ENCODE data around the gene MRE11. TPM values are rescaled to one million over a fixed set of nuclear protein-coding genes. Genes with fewer than 3 reads are reported as not detected.

MRE11 gene
- 13.7 and 19.4 TPM in 2 replicates for total RNA-seq (2014; rRNA removed; shearing (Covaris generic))
- 21.8 and 31.2 TPM in 2 replicates for polyA plus RNA-seq (2014; cell fraction: nucleus; rRNA removed)

- DNase-seq (ENCODE audit: extremely low read depth, low read depth) = peak; percentile 93
These were observed at the start of gene MRE11, which contains the start of gene ANKRD49 for GRCh38 chr11:94493281-94494125. Gene MRE11 (minus strand): TSS chr11:94493844. CDS start chr11:94492801, 1,043 bp downstream. Gene ANKRD49 (plus strand): TSS chr11:94493984. CDS start chr11:94496694, 2,710 bp downstream.

- DNase-seq (ENCODE audit: extremely low read depth, low read depth) = no peak
These were observed 45.8 kb upstream of the MRE11 start for GRCh38 chr11:94539420-94539819.

DNA sequence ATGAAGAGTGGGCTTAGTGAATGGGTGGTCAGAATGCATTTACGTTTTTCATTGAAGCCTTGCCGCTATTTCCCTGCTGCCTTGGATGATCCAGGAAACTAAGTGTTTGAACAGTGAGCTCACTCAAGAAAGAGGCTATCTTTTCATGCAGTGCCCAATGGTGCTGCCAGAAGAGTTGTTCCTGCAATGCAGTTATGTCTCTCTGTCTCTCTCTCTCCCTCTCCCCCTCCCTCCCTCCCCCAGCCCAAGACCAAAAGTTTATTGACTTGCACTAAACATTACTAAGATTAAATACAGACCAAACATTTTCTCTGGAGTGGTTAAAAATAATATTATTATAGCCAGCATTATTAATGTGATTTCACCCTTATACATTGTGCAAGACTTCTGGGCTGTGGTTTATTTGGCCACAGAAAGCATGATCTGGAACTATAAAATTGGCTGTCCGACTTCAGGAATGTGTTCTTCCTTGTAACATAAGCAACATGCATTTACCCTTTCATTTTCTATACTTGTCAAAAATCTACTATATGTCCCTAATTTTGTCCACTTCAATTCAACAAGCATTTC, 43.5 kb upstream of the MRE11 start:
- DNase-seq (ENCODE audit: extremely low read depth, low read depth) = no peak

- DNase-seq (ENCODE audit: extremely low read depth, low read depth) = no peak
These were observed 42.7 kb upstream of the MRE11 start for GRCh38 chr11:94536386-94536785.

- no peak for DNase-seq (ENCODE audit: extremely low read depth, low read depth)
These were observed 40.3 kb upstream of the MRE11 start for GRCh38 chr11:94533696-94534630.

DNA sequence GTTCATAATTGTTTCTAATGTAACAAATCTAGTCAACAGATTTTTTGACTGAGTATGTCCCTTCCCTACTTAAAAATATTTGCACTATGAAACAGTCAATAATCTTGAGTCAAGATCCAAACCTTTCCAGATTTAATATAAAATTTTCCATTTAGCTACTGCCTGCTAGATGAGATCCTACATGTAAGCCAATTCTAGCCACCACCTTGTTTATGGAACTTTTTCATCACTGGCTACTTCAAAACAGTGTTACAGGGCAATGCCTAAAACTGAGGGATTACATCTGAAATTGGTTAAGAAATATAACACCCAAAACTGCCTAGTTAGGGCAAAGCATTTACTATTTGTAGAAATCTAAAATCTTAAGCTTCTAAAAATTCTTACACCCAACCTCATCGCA, 39.6 kb upstream of the MRE11 start:
- DNase-seq (ENCODE audit: extremely low read depth, low read depth) = no peak

DNA sequence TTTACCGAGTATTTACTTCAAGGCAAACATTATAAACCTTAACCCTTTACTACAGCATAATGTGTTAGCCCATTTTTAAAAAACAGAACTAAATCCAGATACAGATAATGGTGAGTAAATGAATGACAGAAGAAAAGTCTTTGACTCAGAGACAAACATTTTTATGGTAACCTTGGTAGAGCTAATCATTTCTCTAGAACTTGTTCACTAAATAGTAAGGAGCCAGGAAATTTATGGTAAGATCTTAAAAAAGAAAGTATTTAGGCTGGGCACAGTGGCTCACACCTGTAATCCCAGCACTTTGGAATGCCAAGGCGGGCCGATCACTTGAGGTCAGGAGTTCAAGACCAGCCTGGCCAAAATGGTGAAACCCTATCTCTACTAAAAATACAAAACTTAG, 38.6 kb upstream of the MRE11 start:
- no peak for DNase-seq (ENCODE audit: extremely low read depth, low read depth)

- no peak for DNase-seq (ENCODE audit: extremely low read depth, low read depth)
These were observed 34.9 kb upstream of the MRE11 start for GRCh38 chr11:94528551-94528950.

DNA sequence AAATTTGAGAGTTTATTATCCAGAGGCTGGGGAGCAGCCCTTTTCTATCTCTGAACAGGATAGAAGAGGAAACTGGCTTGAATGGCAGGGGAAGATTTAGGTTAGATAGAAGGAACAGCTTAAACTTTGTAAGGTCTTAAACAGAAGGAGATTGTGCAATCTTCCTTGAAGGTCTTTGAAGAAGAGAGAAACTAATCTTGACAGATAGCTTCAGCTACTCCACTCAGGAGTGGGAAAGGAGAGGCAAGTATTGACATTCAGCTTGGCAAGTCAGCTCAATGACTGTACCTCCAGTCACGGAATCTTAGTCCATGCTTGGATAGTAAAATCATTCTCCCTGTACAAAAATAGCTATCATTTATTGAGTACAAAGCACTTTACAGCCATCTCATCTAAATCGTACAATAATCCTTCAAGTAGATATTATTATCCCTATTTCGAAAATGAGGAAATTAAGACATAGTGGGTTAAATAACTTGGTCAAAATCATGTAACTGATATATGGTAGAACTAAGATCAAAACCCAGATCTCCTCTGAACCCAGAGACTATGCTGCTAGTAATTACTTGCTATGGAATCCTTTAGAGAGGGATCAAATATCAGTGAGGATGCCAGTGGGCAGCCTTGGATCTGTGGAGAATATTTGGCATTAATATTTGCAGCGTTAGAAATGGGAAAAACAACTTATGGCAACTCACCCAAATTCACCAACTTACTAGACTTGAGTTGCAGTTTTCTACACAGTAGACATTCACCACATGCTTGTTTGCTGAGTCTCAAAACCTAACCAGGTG, 33.2 kb upstream of the MRE11 start:
- no peak for DNase-seq (ENCODE audit: extremely low read depth, low read depth)

DNA sequence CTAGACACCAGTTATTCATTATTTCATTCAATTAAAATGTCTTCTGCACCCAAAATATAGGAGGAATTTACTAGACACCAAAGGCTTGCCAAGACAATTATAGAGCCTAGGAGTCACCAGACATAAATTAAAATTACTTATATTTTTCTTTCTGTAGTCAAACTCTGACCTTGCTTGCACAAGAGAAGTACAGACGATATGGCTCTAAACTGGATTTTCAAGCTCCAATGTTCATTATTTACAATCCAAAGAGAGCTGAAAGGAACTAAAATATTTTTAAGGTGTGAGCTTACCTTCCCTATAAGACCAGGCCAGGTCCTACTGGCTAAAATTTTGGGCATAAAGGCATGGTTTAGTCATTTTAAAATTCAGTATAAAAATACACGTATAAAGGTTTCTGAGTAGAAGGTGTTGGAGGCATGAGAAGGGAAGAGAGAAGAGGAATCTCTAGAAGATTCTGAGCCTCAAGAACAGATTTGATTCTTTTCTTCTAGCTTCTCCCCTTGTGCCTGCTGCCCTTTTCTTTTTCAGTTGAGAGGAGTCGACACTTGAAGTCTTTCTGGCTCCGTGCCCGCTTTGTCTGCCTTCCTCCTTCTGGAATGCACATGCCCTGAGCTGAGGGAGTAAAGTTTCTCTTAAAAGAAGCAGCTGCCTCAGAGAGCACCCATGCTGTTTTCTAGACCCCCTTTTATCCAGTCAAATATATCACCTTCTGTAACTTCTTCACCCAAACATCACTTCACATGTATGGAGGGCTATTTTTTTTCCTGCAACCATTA, 32.1 kb upstream of the MRE11 start:
- no peak for DNase-seq (ENCODE audit: extremely low read depth, low read depth)

DNA sequence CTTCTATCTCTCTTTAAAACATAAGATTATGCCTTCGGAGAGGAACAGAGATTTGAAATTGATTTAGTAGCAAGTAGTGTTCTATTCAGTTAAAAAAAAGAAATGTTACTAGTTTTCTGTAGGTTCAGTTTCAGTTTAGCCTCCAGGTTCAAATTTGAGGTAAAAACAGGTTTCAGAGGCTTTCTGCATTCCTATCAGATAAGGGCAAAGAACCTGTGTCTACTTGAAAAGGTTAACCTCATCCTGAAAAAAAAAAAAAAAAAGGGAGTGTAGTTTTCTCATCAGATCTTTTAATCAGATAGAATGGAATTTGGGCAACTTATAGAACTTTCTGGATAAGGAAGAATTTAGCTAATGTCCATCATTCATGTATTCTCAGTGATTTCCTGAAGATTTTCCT, 30.7 kb upstream of the MRE11 start:
- no peak for DNase-seq (ENCODE audit: extremely low read depth, low read depth)

DNA sequence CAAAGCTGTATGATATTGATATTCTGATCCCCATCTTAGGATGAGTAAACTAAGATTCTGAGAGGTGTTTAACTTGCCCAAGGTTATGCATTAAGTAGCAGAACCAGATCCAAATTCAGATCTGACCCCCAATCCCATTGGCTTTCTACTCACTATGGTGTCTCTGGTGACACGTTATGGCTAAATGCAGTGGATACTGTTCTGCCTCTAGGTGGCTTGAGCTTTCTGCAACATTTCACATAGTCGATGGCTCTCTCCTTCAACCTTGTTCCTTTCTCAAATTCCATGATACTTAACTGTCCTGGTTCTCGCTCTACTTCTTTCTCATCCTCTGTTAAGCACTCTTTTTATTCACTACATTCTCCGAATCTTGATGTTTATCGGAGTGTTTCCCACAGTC, 28.0 kb upstream of the MRE11 start:
- DNase-seq (ENCODE audit: extremely low read depth, low read depth) = no peak

- DNase-seq (ENCODE audit: extremely low read depth, low read depth) = peak; percentile 17
These were observed 25.9 kb upstream of the MRE11 start for GRCh38 chr11:94519478-94520084.

DNA sequence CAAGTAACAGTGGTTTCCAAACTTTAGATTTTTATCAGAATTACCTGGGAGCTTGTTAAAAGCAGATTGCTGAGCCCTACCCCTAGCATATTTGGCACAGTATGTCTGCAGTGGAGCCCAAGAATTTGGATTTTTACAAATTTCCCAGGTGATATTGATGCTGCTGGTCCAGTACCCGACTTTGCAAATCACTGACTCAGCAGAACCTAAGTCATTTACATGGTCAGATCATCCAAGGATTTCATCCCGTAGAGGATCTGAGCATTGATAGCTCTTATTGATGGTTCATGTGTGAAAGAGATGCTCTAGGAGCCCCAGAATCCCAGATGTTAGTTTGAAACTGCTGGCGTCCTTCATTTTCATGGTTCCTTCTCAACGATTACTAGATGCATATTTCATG, 24.7 kb upstream of the MRE11 start:
- DNase-seq (ENCODE audit: extremely low read depth, low read depth) = no peak

GRCh38 chr11:94516725-94517124, 23.1 kb upstream of the MRE11 start:
- DNase-seq (ENCODE audit: extremely low read depth, low read depth) = no peak

DNA sequence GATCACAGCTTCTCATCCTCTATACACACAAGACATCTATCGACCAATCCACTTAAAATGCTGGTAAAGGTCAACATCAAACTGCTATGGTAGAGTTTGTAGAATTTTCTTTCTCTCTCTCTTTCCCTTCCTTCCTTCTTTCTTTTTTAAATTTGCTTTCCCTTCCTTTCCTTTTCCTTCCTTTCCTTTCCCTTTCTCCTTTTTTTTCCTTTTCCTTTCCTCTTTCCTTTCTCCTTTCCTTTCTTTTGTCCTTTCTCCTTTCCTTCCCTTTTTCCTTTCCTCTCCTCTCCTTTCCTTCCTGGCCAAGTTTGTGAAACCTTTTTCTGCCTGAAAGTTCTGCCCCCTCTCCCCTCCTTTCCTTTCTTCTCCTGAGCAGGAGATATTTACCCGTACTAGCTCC, 21.8 kb upstream of the MRE11 start:
- DNase-seq (ENCODE audit: extremely low read depth, low read depth) = no peak

- no peak for DNase-seq (ENCODE audit: extremely low read depth, low read depth)
These were observed 19.4 kb upstream of the MRE11 start for GRCh38 chr11:94513091-94513490.

DNA sequence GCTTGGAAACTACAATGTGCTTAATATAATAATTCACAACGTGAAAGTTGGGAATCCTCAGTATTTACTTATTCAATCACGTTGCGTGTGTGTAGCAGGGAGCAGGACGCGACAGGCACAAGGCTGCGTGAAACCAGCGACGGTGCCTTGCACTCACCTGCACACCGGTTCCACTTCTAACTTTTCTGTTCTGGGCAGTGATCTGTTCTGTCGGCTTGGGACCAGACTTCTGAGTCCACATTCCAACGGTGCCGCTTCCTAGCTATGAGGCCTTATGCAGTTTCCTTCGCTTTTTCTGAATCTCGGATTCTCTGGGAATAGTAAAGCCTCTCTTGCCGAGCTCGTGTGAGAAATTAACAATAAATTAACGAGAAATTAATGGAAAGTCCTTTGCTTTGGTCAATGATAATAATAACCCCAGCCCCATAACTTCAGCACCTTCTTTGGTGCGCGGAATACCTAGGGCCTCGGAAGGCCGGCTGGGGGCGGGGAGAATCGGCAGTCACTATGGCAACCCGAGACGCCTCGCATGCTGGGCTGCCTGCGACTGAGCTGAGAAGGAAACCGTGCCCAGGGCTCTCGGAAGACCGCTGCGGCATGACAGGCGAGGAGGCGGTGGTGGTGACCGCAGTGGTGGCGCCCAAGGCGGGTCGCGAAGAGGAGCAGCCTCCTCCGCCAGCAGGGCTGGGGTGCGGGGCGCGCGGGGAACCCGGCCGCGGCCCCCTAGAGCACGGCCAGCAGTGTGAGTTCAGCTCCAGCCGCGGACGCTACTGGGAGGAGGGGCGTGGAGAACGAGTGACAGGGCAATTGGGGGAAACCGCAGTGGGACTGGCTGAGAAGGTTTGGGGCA, 18.5 kb upstream of the MRE11 start, which contains the start of gene C11orf97:
Gene C11orf97, plus strand, starts transcription at position 530 of the 850 bp plus-strand sequence. Its CDS starts 68 bp downstream, at position 598.
- no peak for DNase-seq (ENCODE audit: extremely low read depth, low read depth)
